ENCODE results near the gene CDS1.

The CDS1 gene

GRCh38 chr4:84579403-84579776, 3.5 kb upstream of the CDS1 start:
- TF ChIP-seq, protein P1, sequence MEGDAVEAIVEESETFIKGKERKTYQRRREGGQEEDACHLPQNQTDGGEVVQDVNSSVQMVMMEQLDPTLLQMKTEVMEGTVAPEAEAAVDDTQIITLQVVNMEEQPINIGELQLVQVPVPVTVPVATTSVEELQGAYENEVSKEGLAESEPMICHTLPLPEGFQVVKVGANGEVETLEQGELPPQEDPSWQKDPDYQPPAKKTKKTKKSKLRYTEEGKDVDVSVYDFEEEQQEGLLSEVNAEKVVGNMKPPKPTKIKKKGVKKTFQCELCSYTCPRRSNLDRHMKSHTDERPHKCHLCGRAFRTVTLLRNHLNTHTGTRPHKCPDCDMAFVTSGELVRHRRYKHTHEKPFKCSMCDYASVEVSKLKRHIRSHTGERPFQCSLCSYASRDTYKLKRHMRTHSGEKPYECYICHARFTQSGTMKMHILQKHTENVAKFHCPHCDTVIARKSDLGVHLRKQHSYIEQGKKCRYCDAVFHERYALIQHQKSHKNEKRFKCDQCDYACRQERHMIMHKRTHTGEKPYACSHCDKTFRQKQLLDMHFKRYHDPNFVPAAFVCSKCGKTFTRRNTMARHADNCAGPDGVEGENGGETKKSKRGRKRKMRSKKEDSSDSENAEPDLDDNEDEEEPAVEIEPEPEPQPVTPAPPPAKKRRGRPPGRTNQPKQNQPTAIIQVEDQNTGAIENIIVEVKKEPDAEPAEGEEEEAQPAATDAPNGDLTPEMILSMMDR (IDR thresholded peaks at IDR 0.05; ENCODE audit: borderline replicate concordance, insufficient read depth, low read depth, low read length), result no peak
- H3K4me3 ChIP-seq (ENCODE audit: low read depth, low read length), result no peak overlapping the region

- TF ChIP-seq, protein P1 (IDR thresholded peaks at IDR 0.05; ENCODE audit: borderline replicate concordance, insufficient read depth, low read depth, low read length), result no peak
- H3K4me3 ChIP-seq (ENCODE audit: low read depth, low read length), result peak overlapping the region; percentile 6
Observed at GRCh38 chr4:84582302-84582987, 482 bp upstream of the CDS1 start.

- TF ChIP-seq, protein P1 (IDR thresholded peaks at IDR 0.05; ENCODE audit: borderline replicate concordance, insufficient read depth, low read depth, low read length), result no peak
- no peak overlapping the region for H3K4me3 ChIP-seq (ENCODE audit: low read depth, low read length)
Observed at GRCh38 chr4:84583876-84584380, 1.0 kb downstream of the CDS1 start.

DNA sequence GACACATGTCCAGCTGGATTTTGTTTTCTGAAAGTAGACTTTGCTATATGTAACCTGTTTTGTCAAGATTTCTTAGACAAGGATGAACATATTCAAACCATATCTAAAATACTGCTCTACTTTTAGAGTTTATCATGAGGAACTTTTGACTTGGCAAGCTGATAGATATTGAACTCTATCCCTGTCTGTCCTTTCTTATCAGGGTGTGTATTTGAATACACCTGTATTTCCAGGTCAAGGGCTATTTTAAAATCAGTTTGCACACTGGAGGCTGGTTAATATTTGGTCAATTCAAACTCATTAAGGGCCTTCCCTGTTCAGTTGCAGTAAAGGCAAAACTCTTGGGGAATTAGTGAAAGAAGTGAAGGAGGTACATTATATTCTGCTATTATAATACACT, 2.3 kb downstream of the CDS1 start:
- no peak overlapping the region for H3K4me3 ChIP-seq (ENCODE audit: low read depth, low read length)

GRCh38 chr4:84594724-84595123, 11.8 kb downstream of the CDS1 start:
- TF ChIP-seq, protein P1 (IDR thresholded peaks at IDR 0.05; ENCODE audit: borderline replicate concordance, insufficient read depth, low read depth, low read length), result no peak
- H3K4me3 ChIP-seq (ENCODE audit: low read depth, low read length), result no peak overlapping the region

More for the DNA sequence above, 2.3 kb downstream of the CDS1 start:
- TF ChIP-seq, protein P1 (IDR thresholded peaks at IDR 0.05; ENCODE audit: borderline replicate concordance, insufficient read depth, low read depth, low read length), result no peak

- TF ChIP-seq, protein P1 (IDR thresholded peaks at IDR 0.05; ENCODE audit: borderline replicate concordance, insufficient read depth, low read depth, low read length), result no peak
- no peak overlapping the region for H3K4me3 ChIP-seq (ENCODE audit: low read depth, low read length)
Observed at GRCh38 chr4:84596826-84597225, 13.9 kb downstream of the CDS1 start.

GRCh38 chr4:84597450-84597849, 14.5 kb downstream of the CDS1 start:
- TF ChIP-seq, protein P1 (IDR thresholded peaks at IDR 0.05; ENCODE audit: borderline replicate concordance, insufficient read depth, low read depth, low read length), result no peak
- no peak overlapping the region for H3K4me3 ChIP-seq (ENCODE audit: low read depth, low read length)
